H1 (cell line): ENCODE measurements around the gene PBOV1. TPM values are rescaled to one million over a fixed set of nuclear protein-coding genes. Genes with fewer than 3 reads are reported as not detected.
A peak's percentile ranks its signal among the peaks of the same experiment; 100 is the strongest.

Experiments
- CTCF ChIA-PET: fragments of 300-600 bp; sonication (Branson Sonifier 250); formaldehyde crosslinking; loops from one replicate; lab custom pipeline; 2021; ENCODE audit not compliant: partially characterized antibody; lab: Charles Lee
- POLR2A ChIA-PET: fragments of 300-600 bp; sonication (Branson Sonifier 250); formaldehyde crosslinking; loops from one replicate; lab custom pipeline; 2021; ENCODE audit warnings: inconsistent platforms; ENCODE audit not compliant: partially characterized antibody; lab: Charles Lee
- DNase-seq, 2 experiments: peaks; one replicate each; pipeline versions ENCODE4 v3.0.0 to v3.0.0-alpha.2; 2010 to 2022; ENCODE audit warnings: low spot score in 2 of 2, low read depth in 1 of 2, mixed read lengths in 1 of 2
- FAIRE-seq: peaks from 2 replicates; lab custom pipeline; 2011; peaks lifted over from hg19 to GRCh38; lab: Jason Lieb, UNC
- H2AFZ ChIP-seq: 2 replicates; pipeline ENCODE4 v1.8.1; 2012; ENCODE audit warnings: low read length, inconsistent platforms
- H2AK5ac ChIP-seq: 2 replicates; pipeline ENCODE4 v1.6.1; 2013; ENCODE audit warnings: low read depth, low read length
- H2BK120ac ChIP-seq: replicated peaks from 2 replicates; pipeline ENCODE3; 2013; ENCODE audit warnings: low read depth, low read length, inconsistent platforms
- H2BK12ac ChIP-seq: 2 replicates; pipeline ENCODE4 v1.6.1; 2013; ENCODE audit warnings: low read depth, low read length
- H2BK15ac ChIP-seq: 2 replicates; pipeline ENCODE4 v1.6.1; 2013; ENCODE audit warnings: low read length
- H2BK20ac ChIP-seq: 2 replicates; pipeline ENCODE4 v1.6.1; 2013; ENCODE audit warnings: low read length
- H2BK5ac ChIP-seq: 2 replicates; pipeline ENCODE4 v1.6.1; 2013; ENCODE audit warnings: low read depth, low read length
- H3K14ac ChIP-seq: 2 replicates; pipeline ENCODE4 v1.6.1; 2013; ENCODE audit warnings: inconsistent platforms; ENCODE audit not compliant: insufficient read length
- H3K18ac ChIP-seq: 2 replicates; pipeline ENCODE4 v1.6.1; 2013; ENCODE audit warnings: low read length; ENCODE audit errors: extremely low read depth
- H3K23ac ChIP-seq: 2 replicates; pipeline ENCODE4 v1.6.1; 2013; ENCODE audit warnings: inconsistent platforms; ENCODE audit not compliant: insufficient read length
- H3K23me2 ChIP-seq: 2 replicates; pipeline ENCODE4 v1.6.1; 2013; ENCODE audit warnings: low read depth, low read length
- H3K27ac ChIP-seq: 2 replicates; pipeline ENCODE4 v1.6.1; 2011; ENCODE audit warnings: low read depth, low read length, inconsistent platforms
- H3K27me3 ChIP-seq, 4 experiments: replicated peaks in 1 of 4; 1 replicate in 1 of 4; 2 replicates in 3 of 4; pipeline versions ENCODE4 v1.6.1 to v1.8.1; 2011 to 2013; ENCODE audit warnings: low read length in 3 of 4, mild to moderate bottlenecking in 3 of 4, inconsistent platforms in 2 of 4, mixed read lengths in 2 of 4, moderate library complexity in 1 of 4; ENCODE audit not compliant: control insufficient read depth in 3 of 4, insufficient read depth in 3 of 4; ENCODE audit errors: extremely low read depth in 1 of 4
- H3K36me3 ChIP-seq, 4 experiments: 2 replicates each; pipeline versions ENCODE4 v1.6.1 to v1.8.1; 2011 to 2013; ENCODE audit warnings: mild to moderate bottlenecking in 4 of 4, low read length in 3 of 4, moderate library complexity in 2 of 4, control low read depth in 1 of 4, inconsistent platforms in 1 of 4; ENCODE audit not compliant: insufficient read depth in 4 of 4, control insufficient read depth in 2 of 4
- H3K4ac ChIP-seq: replicated peaks from 2 replicates; pipeline ENCODE3; 2013; ENCODE audit warnings: low read length, low read depth, mixed read lengths, inconsistent platforms; ENCODE audit not compliant: insufficient read length
- H3K4me1 ChIP-seq, 4 experiments: replicated peaks in 1 of 4; 1 replicate in 1 of 4; 2 replicates in 3 of 4; pipeline versions ENCODE4 v1.6.1 to v1.8.1; 2011 to 2013; ENCODE audit warnings: low read length in 3 of 4, inconsistent platforms in 2 of 4, mixed read lengths in 1 of 4; ENCODE audit not compliant: insufficient read depth in 4 of 4, control insufficient read depth in 3 of 4
- H3K4me2 ChIP-seq, 2 experiments: 2 replicates each; pipeline versions ENCODE4 v1.6.1 to v1.8.1; 2011 to 2013; ENCODE audit warnings: low read depth in 2 of 2, low read length in 2 of 2, control low read depth in 1 of 2, inconsistent platforms in 1 of 2, mild to moderate bottlenecking in 1 of 2; ENCODE audit not compliant: insufficient read depth in 1 of 2
- H3K4me3 ChIP-seq, 4 experiments: fragments of 200-600, 300-600 bp in 1 of 4; sonication (generic), shearing (Covaris generic), sonication (Bioruptor Twin) in 1 of 4; 2 replicates each; pipeline versions ENCODE4 v1.5.1 to v1.8.1; 2011 to 2016; ENCODE audit warnings: low read length in 4 of 4, low read depth in 3 of 4, control low read depth in 2 of 4, inconsistent platforms in 2 of 4, mild to moderate bottlenecking in 2 of 4, mixed read lengths in 1 of 4, moderate library complexity in 1 of 4; ENCODE audit not compliant: insufficient read depth in 2 of 4; ENCODE audit errors: extremely low read depth in 1 of 4
- H3K56ac ChIP-seq: replicated peaks from 2 replicates; pipeline ENCODE3; 2013; ENCODE audit warnings: low read depth, mild to moderate bottlenecking, mixed read lengths, low read length, inconsistent platforms; ENCODE audit not compliant: insufficient read length
- H3K79me1 ChIP-seq: 2 replicates; pipeline ENCODE4 v1.6.1; 2013; ENCODE audit warnings: low read depth, low read length, control low read depth
- H3K79me2 ChIP-seq, 2 experiments: 2 replicates each; pipeline versions ENCODE4 v1.6.1 to v1.8.1; 2012 to 2013; ENCODE audit warnings: low read length in 2 of 2, mild to moderate bottlenecking in 2 of 2, inconsistent platforms in 1 of 2; ENCODE audit not compliant: insufficient read depth in 2 of 2, control insufficient read depth in 1 of 2
- H3K9ac ChIP-seq, 4 experiments: replicated peaks in 1 of 4; 1 replicate in 1 of 4; 2 replicates in 3 of 4; pipeline versions ENCODE4 v1.6.1 to v1.8.1; 2011 to 2013; ENCODE audit warnings: low read depth in 3 of 4, low read length in 3 of 4, control low read depth in 2 of 4, mild to moderate bottlenecking in 2 of 4, moderate library complexity in 2 of 4, inconsistent platforms in 1 of 4; ENCODE audit errors: extremely low read depth in 1 of 4
- H3K9me3 ChIP-seq, 2 experiments: 2 replicates each; pipeline versions ENCODE4 v1.6.1 to v1.8.1; 2012 to 2013; ENCODE audit warnings: mild to moderate bottlenecking in 2 of 2, moderate library complexity in 2 of 2, control low read depth in 1 of 2, inconsistent platforms in 1 of 2, low read depth in 1 of 2, low read length in 1 of 2, mixed read lengths in 1 of 2; ENCODE audit not compliant: insufficient read depth in 2 of 2
- H4K20me1 ChIP-seq, 2 experiments: replicated peaks in 1 of 2; 2 replicates each; pipeline versions ENCODE3 to v1.8.1; 2011 to 2013; ENCODE audit warnings: inconsistent platforms in 2 of 2, low read length in 2 of 2, mild to moderate bottlenecking in 1 of 2; ENCODE audit not compliant: insufficient read depth in 2 of 2, control insufficient read depth in 1 of 2
- H4K5ac ChIP-seq: 2 replicates; pipeline ENCODE4 v1.6.1; 2013; ENCODE audit warnings: low read length, low read depth, mixed read lengths, inconsistent platforms; ENCODE audit not compliant: insufficient read length
- H4K8ac ChIP-seq: 2 replicates; pipeline ENCODE4 v1.8.0; 2013; ENCODE audit warnings: mild to moderate bottlenecking, moderate library complexity, low read length, inconsistent platforms; ENCODE audit not compliant: insufficient read depth; ENCODE audit errors: extremely low read depth
- H4K91ac ChIP-seq: replicated peaks from 2 replicates; pipeline ENCODE3; 2013; ENCODE audit warnings: low read length, mixed read lengths, inconsistent platforms; ENCODE audit not compliant: insufficient read length
- CTBP2 ChIP-seq: IDR thresholded peaks from 2 replicates; pipeline ENCODE4 v1.7.0; 2011; ENCODE audit warnings: borderline replicate concordance, mild to moderate bottlenecking, moderate library complexity, mixed read lengths, low read length; ENCODE audit not compliant: insufficient read depth, insufficient read length
- MAX ChIP-seq: IDR thresholded peaks from 2 replicates; pipeline ENCODE4 v1.6.1; 2012; ENCODE audit warnings: inconsistent platforms
- POU5F1 ChIP-seq: IDR thresholded peaks from 2 replicates; pipeline ENCODE4 v1.6.1; 2011; ENCODE audit warnings: low read depth, mild to moderate bottlenecking, low read length, moderate library complexity
- RXRA ChIP-seq: IDR thresholded peaks from 2 replicates; pipeline ENCODE4 v1.6.1; 2011; ENCODE audit warnings: low read depth, mild to moderate bottlenecking, low read length, moderate library complexity; ENCODE audit not compliant: insufficient read depth
- TBP ChIP-seq: IDR thresholded peaks from 2 replicates; pipeline ENCODE4 v1.6.1; 2011; ENCODE audit warnings: low read depth, low read length, improper control_type of control experiment
- YY1 ChIP-seq: IDR thresholded peaks from 2 replicates; pipeline ENCODE4 v1.6.1; 2011; ENCODE audit warnings: low read depth, mild to moderate bottlenecking, low read length
- WGBS, 2 experiments: shearing (Covaris generic) in 1 of 2; methylation state at CpG; one replicate each; pipeline versions ENCODE4 v1.1.6 to v1.1.7; 2013 to 2015; ENCODE audit warnings: low lambda C conversion rate in 2 of 2, mixed read lengths in 2 of 2, inconsistent platforms in 1 of 2, low coverage in 1 of 2, missing lambda C conversion rate in 1 of 2; ENCODE audit not compliant: insufficient replicate concordance in 2 of 2, insufficient coverage in 1 of 2, insufficient read length in 1 of 2; ENCODE audit errors: extremely low coverage in 1 of 2, missing lambda C conversion rate in 1 of 2; 5-methylcytosine and 5-hydroxymethylcytosine counted together
- polyA plus RNA-seq, 7 experiments: library from polyadenylated mRNA; depleted of rRNA in 3 of 7; stranded (reverse) in 5 of 7; unstranded in 2 of 7; fragments of >200 nt in 5 of 7; fragments of 200-250 nt in 2 of 7; gene quantifications; 1 replicate in 5 of 7; 2 replicates in 1 of 7; 4 replicates in 1 of 7; pipeline versions ENCODE4 v1.2.1 to v1.2.3, GENCODE V29; 2011 to 2013; ENCODE audit warnings: missing spikeins in 2 of 7, mixed read lengths in 2 of 7
- total RNA-seq: library from RNA; stranded (reverse); fragmentation: NEBNext Ultra II Directional; extraction: Animal tissue kit (Norgen Biotek cat#: 25700); gene quantifications from 2 replicates; pipeline ENCODE4 v1.2.1, GENCODE V29; 2021

The PBOV1 gene
- total and polyA plus RNA-seq, 2 of the 8 experiments (the other 6 are each of a cell fraction or from before 2014, with no cell fraction given) = not detected

GRCh38 chr6:138198430-138199091 lies 19.7 kb downstream of the PBOV1 start:
- 55% methylated on average over 6 of the region's 6 CpGs; no CpG with 5 or more reads in 1 of the 2 experiments for WGBS, 2 experiments
- ChIA-PET CTCF (interaction anchor here (1.2 to 2.2 kb wide), 4 partner anchors 10 to 40 kb away, joined by 3 to 5 read pairs (median 3); no protein-coding TSS in a partner anchor), POLR2A (interaction anchor here (1.1 to 1.4 kb wide), 2 partner anchors 13 to 37 kb away, joined by 3 to 4 read pairs; partner anchors contain the start of gene ARFGEF3)
- Histone ChIP-seq H3K27me3 (no peaks in the 10 kb centered on the region), H3K23ac (no peak overlapping the region), H3K23me2 (no peaks in the 10 kb centered on the region), H4K20me1 (no peaks in the 10 kb centered on the region), H4K91ac (peak overlapping the region; percentile 62), H2BK20ac (no peak overlapping the region), H2BK15ac (no peak overlapping the region), H3K36me3 (no peaks in the 10 kb centered on the region; a peak in 1 of 8 replicates), H3K4me3 (peak overlapping the region in 2 of 4 experiments; percentile 11 to 36; a peak in 2 of 8 replicates), H3K4ac (no peak overlapping the region), H4K8ac (no peak overlapping the region), H2BK12ac (no peak overlapping the region), H3K27ac (no peak overlapping the region), H3K9ac (no peak overlapping the region), H3K79me1 (no peaks in the 10 kb centered on the region), H4K5ac (no peak overlapping the region), H2BK5ac (peak overlapping the region; percentile 2; the same call in 1 of the 2 replicates), H3K56ac (no peak overlapping the region), H3K14ac (no peak overlapping the region), H3K4me1 (peaks cover 0 to 8% (median 5%) of the 10 kb centered on the region in 4 experiments; a peak in 3 of 7 replicates), H3K4me2 (peak overlapping the region; percentile 25 to 49), H2BK120ac (no peak overlapping the region), H2AK5ac (no peak overlapping the region), H3K18ac (no peak overlapping the region), H2AFZ (no peak overlapping the region), H3K79me2 (no peaks in the 10 kb centered on the region; a peak in 1 of 4 replicates), H3K9me3 (no peaks in the 10 kb centered on the region)
- TF ChIP-seq YY1 (no peak), MAX (0 out of 2 replicates have a peak, but pooled peaks have one; percentile 14), TBP (no peak), POU5F1 (0 out of 2 replicates have a peak, but pooled peaks have one; percentile 41), CTBP2 (no peak), RXRA (no peak)
- no peak for DNase-seq
- FAIRE-seq = peak; percentile 63
